Measurements from ENCODE around the gene TNFRSF13B. TPM values are rescaled to one million over a fixed set of nuclear protein-coding genes. Genes with fewer than 3 reads are reported as not detected.
"Not testable (repeated sequence)": the region's sequence is repeated elsewhere in the genome, so short reads cannot be mapped to it uniquely, and the experiment has no call there.

Gene TNFRSF13B
- total and polyA plus RNA-seq, 12 donors, result not detected

GRCh38 chr17:17015230-17015629, 43.3 kb upstream of the TNFRSF13B start:
- Histone ChIP-seq H3K4me3 (no peak overlapping the region), H3K27ac (no peak overlapping the region), H3K4me1 (peaks cover 0 to 15% (median 0%) of the 10 kb centered on the region in 9 donors), H3K9me3 (no peaks in the 10 kb centered on the region), H3K27me3 (no peaks in the 10 kb centered on the region), H3K36me3 (no peaks in the 10 kb centered on the region)
- WGBS, 2 donors, result 97% methylated on average over 6 of the region's 6 CpGs
- intact Hi-C loops (cut with DNase I), result no loop called here
- no peak for DNase-seq
- TF ChIP-seq, protein P1, sequence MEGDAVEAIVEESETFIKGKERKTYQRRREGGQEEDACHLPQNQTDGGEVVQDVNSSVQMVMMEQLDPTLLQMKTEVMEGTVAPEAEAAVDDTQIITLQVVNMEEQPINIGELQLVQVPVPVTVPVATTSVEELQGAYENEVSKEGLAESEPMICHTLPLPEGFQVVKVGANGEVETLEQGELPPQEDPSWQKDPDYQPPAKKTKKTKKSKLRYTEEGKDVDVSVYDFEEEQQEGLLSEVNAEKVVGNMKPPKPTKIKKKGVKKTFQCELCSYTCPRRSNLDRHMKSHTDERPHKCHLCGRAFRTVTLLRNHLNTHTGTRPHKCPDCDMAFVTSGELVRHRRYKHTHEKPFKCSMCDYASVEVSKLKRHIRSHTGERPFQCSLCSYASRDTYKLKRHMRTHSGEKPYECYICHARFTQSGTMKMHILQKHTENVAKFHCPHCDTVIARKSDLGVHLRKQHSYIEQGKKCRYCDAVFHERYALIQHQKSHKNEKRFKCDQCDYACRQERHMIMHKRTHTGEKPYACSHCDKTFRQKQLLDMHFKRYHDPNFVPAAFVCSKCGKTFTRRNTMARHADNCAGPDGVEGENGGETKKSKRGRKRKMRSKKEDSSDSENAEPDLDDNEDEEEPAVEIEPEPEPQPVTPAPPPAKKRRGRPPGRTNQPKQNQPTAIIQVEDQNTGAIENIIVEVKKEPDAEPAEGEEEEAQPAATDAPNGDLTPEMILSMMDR (IDR thresholded peaks at IDR 0.05), result no peak
- ATAC-seq, result no peak

GRCh38 chr17:17014748-17015124, 42.8 kb upstream of the TNFRSF13B start:
- H3K4me3 ChIP-seq, result not testable (repeated sequence)

DNA sequence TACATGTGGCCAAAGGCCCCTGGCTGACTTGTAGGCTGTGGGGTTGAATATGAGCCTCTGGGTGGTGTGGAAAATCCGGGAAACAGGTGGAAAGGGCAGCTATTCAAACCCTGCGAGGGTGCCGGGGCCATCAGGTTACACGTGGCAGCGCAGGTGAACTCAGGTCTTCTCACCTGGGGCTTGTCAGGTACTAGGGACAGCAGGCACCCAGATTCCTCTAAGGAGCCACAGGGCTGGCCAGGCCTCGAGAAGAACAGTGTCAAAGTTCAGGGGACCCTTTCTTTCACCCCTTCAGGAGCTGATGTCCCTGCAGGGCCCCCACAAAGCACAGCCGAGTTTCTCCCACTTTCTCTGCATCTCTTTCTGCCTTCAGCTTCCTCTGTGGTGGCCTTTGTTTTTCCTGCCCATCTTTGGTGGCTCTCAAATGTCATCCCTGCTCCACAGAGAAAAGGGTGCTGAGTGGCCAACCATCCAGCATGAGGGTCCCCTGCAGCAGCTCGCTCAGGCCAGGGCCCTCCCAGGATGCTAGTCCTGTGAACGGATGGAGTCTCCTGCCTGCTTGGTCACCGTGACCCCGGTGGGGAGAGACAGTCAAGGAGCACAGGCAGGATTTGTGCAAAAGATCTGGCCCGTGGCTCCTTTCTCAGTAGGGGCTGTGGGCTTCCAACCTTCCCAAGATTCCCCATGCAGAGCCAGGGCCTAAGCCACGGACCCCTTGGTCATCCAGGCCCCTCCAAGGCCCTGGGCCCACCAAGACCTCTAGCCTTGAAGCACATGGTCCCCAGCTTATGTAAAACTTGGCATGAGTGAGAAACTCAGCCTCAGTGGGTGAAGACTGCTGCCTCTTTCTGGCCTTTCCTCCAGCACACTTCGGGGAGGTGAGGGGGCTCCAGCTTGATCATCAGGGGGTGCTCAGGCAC, 42.2 kb upstream of the TNFRSF13B start:
- H3K4me3 ChIP-seq; H3K9me3 ChIP-seq; ATAC-seq; intact Hi-C loops (cut with DNase I); DNase-seq; H3K27ac ChIP-seq; H3K36me3 ChIP-seq; H3K27me3 ChIP-seq: not testable (repeated sequence)
- 92 to 96% methylated on average over 12 to 13 of the region's 14 CpGs for WGBS, 2 donors
- H3K4me1 ChIP-seq, result peaks cover 0 to 12% (median 0%) of the 10 kb centered on the region in 9 donors

More at GRCh38 chr17:17014748-17015124, 42.8 kb upstream of the TNFRSF13B start:
- DNase-seq; H3K9me3 ChIP-seq; H3K27me3 ChIP-seq; ATAC-seq; intact Hi-C loops (cut with DNase I); H3K36me3 ChIP-seq; H3K27ac ChIP-seq: not testable (repeated sequence)
- WGBS, 2 donors, result 86 to 90% methylated on average over 9 of the region's 9 CpGs
- peaks cover 0 to 12% (median 0%) of the 10 kb centered on the region in 9 donors for H3K4me1 ChIP-seq

DNA sequence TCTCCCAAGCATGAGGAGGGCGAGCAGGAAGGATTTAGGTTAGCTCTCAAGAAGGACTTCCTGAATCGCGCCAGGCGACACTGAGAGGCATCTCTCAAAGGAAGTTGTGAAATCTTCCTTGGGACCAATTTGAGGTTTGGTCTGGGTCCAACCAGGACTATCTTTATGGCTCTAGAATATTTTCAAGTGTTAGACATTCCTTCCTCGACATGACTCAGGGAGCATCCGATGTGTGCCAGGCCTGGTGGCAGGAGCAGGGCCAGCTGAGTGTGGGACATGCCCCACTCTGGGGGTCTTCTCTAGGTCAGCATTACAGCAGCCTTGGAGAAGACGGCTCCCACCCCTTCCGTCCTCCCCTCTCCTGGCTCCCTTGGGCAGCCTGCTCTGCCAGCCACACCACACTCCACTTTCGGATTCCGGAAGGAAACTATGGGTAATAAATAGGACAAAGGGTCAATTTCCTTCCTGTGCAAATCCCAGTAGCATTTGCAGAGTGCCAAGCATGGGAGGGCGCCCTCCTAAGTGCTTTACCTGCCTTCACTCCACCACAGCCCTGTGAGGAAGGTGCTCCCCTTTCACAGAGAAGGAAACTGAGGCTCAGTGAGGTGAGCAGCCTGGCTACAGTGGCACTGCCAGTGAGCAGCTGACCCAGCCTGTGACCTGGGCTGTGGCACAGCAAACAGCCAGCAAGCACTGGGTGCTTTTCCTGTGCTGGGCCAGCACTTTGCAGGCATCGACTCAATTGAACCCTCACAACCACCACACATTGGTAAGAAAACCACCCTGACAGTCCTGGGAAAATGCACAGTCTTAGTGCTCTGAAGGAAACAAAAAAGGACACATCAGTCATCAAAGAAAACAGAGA, 39.4 kb upstream of the TNFRSF13B start:
- DNase-seq; H3K36me3 ChIP-seq; H3K4me3 ChIP-seq; H3K27me3 ChIP-seq; H3K4me1 ChIP-seq; H3K9me3 ChIP-seq; H3K27ac ChIP-seq; intact Hi-C loops (cut with DNase I): not testable (repeated sequence)
- peak in 7 of 8 donors; percentile 13 to 68 (median 26) for ATAC-seq
- WGBS, 2 donors, result 40 to 45% methylated on average over 4 to 6 of the region's 12 CpGs

- H3K27me3 ChIP-seq; H3K4me1 ChIP-seq; intact Hi-C loops (cut with DNase I); H3K9me3 ChIP-seq; H3K4me3 ChIP-seq; H3K36me3 ChIP-seq; DNase-seq; H3K27ac ChIP-seq: not testable (repeated sequence)
- 32 to 49% methylated on average over 5 of the region's 12 CpGs for WGBS, 2 donors
- ATAC-seq, result peak; percentile 23 to 82 (median 64)
Measured at GRCh38 chr17:17010545-17011034, 38.7 kb upstream of the TNFRSF13B start.

DNA sequence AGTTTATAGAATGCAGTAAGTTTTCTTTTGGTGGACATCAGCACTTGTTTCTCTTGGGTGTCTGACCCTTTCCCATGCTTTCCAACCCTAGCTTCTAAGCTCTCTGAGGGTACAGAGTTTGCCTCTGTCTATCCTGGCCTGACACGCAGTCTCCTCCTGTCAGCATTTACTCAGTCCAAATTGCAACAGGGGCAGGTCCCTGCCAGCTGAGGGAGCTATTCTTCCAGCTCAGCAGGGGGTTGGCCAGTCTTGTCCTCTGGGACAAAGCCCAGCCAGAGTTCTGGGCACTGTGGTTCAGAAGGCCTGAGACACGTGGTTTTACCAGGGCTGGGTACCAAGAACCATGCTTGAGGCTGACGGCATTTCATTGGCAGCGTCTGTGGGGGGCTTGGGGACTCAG, 38.1 kb upstream of the TNFRSF13B start:
- WGBS, 2 donors, result 49 to 56% methylated on average over 1 of the region's 4 CpGs
- H3K27ac ChIP-seq, H3K4me1 ChIP-seq, H3K36me3 ChIP-seq, H3K4me3 ChIP-seq, H3K27me3 ChIP-seq, H3K9me3 ChIP-seq, DNase-seq: not testable (repeated sequence)
- TF ChIP-seq, protein P1 (IDR thresholded peaks at IDR 0.05), result peak in 6 of 9 donors; percentile 10 to 40 (median 30)
- peak; percentile 78 to 92 (median 88) for ATAC-seq
- intact Hi-C loops (cut with DNase I), result loop anchor here in 8 of 10 donors (5.0 to 10.0 kb wide), 10 partner anchors 105 to 635 kb away; partner anchors contain the start of genes FLCN (in 3 of the 8) and PLD6 (in 2 of the 8)

DNA sequence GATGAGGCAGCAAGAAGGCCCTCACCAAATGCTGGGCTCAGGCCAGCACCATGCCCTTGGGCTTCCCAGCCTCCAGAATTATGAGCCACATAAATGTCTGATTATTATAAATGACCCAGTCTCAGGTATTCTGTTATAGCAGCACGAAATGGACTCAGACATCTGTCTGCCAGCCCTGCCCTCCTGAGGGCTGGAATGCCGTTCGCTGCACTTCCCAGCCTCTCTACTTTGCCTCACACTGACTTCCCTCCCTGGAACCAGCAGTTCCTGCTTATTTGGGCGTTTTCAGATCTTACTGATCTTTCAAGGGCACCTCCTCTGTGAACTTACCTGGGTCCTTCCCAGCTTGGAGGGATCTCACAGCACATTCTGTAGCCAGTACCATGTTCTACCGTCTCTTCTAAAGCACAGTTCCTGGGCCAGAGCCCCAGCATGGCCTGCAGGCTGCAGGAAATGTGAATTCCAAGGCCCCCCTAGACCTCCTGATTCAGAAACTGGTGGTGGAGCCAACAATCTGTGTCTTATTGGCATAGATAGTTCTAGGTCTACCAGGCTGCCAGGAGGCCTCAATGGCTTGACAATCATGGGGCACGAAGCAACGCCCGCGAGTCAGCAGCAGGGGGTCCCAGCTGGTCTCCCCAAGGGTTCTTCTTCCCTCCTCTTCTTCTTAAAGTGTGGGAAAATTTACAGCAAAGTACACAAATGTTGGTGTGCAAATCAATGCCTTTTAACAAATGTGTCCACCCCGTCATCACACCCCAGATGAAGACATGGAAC, 36.9 kb upstream of the TNFRSF13B start:
- WGBS, 2 donors, result 92 to 94% methylated on average over 9 to 10 of the region's 10 CpGs
- not testable (repeated sequence) for H3K4me3 ChIP-seq, ATAC-seq, H3K4me1 ChIP-seq, H3K36me3 ChIP-seq, DNase-seq, H3K9me3 ChIP-seq, H3K27me3 ChIP-seq, H3K27ac ChIP-seq
- intact Hi-C loops (cut with DNase I), result loop anchor here in 8 of 10 donors (5.0 to 10.0 kb wide), 10 partner anchors 106 to 636 kb away; partner anchors contain the start of genes FLCN (in 3 of the 8) and PLD6 (in 2 of the 8)

GRCh38 chr17:17007891-17008290, 36.0 kb upstream of the TNFRSF13B start:
- not testable (repeated sequence) for DNase-seq, H3K27ac ChIP-seq
- WGBS, 2 donors, result 73 to 74% methylated on average over 3 of the region's 6 CpGs

More at GRCh38 chr17:17007891-17008290, 36.0 kb upstream of the TNFRSF13B start:
- intact Hi-C loops (cut with DNase I), result loop anchor here in 8 of 10 donors (5.0 to 10.0 kb wide), 10 partner anchors 107 to 637 kb away; partner anchors contain the start of genes FLCN (in 3 of the 8) and PLD6 (in 2 of the 8)
- not testable (repeated sequence) for H3K36me3 ChIP-seq, H3K9me3 ChIP-seq, H3K27me3 ChIP-seq, H3K4me3 ChIP-seq, ATAC-seq, H3K4me1 ChIP-seq
